Stimulated activated CD4-positive, alpha-beta T cell treated with anti-CD3 and anti-CD28 coated beads, Interleukin-4, amount 100 ng/mL, for 24 hours (primary cell): ENCODE data around the gene AKAP8L.

Experiments
- DNase-seq: peaks from one replicate; pipeline ENCODE4 v3.0.0-alpha.2; 2020

The AKAP8L gene

GRCh38 chr19:15448778-15449619 lies 30.2 kb upstream of the AKAP8L start:
- DNase-seq, result no peak

GRCh38 chr19:15448044-15448777 lies 29.4 kb upstream of the AKAP8L start:
- DNase-seq, result no peak

DNA sequence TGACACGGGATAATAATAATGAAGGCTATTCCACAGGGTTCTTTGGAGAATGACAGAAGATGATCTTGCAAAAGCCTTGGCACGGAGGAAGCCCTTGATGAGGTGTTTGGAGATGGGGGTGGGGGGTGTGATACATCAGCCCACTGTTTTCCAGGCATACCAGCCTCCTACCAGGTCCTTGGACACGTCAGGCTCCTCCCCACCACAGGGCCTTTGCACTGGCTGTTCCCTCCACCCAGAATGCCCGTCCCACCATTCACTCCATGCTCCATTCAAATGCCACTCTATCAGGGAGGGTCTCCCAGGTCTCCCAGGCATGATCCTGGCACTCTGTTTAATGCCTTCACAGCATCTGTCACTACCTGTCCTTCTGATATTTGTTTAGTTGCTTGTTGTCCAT lies 28.3 kb upstream of the AKAP8L start:
- no peak for DNase-seq

- no peak for DNase-seq
Measured at GRCh38 chr19:15445807-15446376, 27.1 kb upstream of the AKAP8L start.

DNA sequence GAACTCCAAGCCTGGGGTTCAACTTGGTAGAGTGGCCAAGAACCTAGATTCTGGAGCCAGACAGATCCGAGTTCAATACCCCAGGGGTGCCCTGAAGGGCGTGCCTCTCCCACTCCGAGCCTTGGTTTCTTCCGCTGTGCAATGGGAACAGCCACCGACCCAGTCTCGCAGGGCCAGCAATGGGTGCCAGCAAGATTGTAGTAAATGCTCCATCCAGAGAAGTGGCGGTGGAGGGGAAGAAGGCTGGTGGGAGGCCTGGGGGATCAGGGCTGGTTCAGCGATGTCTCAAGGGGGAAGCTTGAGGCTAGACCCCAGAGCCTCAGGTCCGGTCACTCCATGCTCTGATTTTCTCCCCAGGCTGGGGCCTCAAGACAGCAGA lies 26.4 kb upstream of the AKAP8L start:
- DNase-seq, result no peak

- no peak for DNase-seq
Measured at GRCh38 chr19:15444505-15445226, 25.9 kb upstream of the AKAP8L start.

- DNase-seq, result no peak
Measured at GRCh38 chr19:15443838-15444237, 25.1 kb upstream of the AKAP8L start.

GRCh38 chr19:15443325-15443724 lies 24.5 kb upstream of the AKAP8L start:
- no peak for DNase-seq

DNA sequence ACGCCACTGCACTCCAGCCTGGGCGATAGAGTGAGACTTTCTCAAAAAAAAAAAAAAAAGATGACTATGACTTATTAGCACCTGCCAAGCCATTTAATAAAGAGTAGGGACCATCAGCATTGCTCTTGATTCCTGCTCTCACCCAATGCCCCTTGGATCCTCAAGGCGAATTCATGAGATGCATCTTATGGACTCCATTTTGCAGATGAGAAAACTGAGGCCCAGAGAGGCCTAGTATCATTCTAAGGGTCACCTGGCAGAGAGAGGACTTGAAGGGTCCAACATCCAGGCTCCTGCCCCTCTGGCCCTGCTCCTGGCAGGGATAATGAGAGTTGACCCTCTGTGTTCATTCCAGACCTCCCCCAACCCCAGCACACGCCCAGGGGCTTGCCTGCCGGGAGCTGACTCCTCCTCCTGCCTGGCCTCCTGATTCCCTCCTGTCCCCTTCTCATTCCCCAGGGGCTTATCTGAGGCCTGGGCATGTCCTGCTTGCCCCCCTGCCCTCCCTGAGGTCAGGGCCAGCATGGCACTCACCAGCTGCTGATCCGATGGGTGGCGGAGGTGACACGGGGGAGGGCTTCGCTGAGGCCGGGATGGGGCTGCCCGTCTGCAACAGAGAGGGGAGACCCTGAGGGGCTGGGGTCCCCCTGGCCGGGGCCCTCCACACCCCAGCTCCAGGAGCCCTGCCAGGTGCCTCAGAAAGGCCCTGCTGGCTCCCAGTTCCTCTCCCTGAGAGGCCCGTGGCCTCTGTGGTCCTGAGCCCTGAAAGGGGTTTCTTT lies 23.5 kb upstream of the AKAP8L start:
- DNase-seq, result no peak

- no peak for DNase-seq
Measured at GRCh38 chr19:15441317-15441716, 22.5 kb upstream of the AKAP8L start.

- no peak for DNase-seq
Measured at GRCh38 chr19:15439821-15440641, 21.2 kb upstream of the AKAP8L start.

DNA sequence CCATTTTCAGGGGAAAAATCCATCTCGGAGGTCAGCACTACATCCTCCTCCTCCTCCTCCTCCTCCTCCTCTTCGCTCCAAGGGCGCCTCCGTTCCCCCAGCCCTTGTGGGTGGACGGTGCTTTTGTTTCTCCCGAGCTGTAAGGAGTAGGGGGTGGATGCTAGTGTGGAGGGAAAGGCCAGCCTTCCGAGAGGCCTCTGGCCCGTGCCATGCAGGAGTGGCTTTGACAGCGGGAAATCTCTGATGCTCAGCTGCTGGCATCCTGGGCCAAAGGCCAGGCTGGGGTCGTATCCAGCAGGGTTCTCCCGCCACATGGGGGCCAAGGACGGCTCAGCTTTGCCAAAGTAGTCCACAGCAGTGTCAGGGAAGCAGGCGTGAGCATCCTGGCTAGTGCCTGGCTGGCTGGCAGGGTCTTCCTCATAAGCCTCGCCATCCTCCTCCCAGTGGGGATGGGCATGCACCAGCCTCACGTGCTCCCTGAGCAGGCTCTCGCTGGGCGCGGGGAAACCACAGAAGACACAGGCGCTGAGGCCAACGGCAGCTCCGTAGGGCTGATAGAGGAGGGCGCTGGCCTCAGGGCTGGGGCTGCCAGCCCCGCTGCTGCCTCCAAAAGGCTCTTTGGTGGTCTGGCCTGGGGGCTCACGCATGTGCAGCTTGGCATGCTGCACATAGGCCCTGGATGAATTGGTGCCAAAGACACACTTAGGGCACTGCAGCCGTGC lies 20.5 kb upstream of the AKAP8L start:
- DNase-seq, result no peak

DNA sequence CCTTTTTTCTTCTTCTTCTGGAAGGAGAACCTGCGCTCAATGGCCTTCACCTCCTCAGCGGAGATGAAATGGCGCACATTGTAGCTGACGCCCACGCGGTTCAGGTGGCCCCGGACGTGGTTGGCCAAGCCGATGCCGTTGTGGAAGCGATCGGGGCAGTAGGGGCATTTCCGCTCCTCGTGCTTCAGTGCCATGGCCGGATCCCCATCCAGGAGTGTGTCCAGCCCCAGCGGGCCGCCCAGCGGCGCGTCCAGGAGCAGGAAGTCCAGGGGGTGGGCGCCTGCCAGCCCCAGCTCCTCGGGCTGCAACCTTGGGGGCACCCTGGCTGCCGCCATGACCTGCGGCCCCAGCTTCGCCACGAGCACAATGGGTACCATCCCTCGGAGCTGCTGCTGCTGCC lies 19.8 kb upstream of the AKAP8L start:
- no peak for DNase-seq

GRCh38 chr19:15438124-15438496 lies 19.3 kb upstream of the AKAP8L start:
- no peak for DNase-seq

- DNase-seq, result no peak
Measured at GRCh38 chr19:15437355-15438123, 18.8 kb upstream of the AKAP8L start.

GRCh38 chr19:15436826-15437110 lies 18.0 kb upstream of the AKAP8L start:
- DNase-seq, result no peak

DNA sequence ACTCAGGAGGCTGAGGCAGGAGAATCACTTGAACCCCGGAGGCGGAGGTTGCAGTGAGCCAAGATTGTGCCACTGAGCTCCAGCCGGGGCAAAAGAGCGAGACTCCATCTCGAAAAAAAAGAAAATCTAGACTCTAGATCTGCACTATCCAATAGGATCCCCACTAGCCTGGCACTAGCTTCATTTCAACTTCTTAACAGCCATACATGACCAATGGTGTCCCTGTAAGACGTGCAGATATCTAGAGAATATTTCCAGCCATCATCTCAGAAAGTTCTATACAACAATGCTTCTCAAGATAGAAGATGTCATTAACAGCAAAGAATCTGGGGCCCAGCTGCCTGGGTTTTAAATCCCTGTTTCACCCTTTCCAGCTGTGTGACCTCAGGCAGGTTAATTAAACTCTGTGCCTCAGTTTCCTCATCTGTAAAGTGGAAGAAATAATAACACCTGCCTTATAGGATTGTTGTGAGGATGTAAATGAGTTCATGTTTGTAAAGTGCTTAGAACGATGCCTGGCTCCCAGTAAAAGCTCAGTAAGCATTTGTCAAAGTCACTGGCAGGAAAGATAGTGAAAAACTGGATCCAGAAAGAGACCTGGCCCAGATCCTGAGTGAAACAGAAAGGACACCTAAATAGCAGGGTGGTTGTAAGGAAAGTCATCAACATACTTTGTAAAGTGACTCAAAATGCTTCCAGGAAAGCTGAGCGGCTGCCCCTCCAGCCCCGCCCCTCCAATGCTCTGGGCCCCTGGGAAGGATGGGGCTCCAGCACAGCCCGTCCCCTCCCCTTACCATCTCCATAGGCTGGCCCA lies 17.4 kb upstream of the AKAP8L start:
- DNase-seq, result no peak

- DNase-seq, result no peak
Measured at GRCh38 chr19:15433519-15434069, 14.8 kb upstream of the AKAP8L start.
